ENCODE measurements around the gene MAPK8IP2.
"Not testable (repeated sequence)": the region's sequence is repeated elsewhere in the genome, so short reads cannot be mapped to it uniquely, and the experiment has no call there.

The MAPK8IP2 gene

DNA sequence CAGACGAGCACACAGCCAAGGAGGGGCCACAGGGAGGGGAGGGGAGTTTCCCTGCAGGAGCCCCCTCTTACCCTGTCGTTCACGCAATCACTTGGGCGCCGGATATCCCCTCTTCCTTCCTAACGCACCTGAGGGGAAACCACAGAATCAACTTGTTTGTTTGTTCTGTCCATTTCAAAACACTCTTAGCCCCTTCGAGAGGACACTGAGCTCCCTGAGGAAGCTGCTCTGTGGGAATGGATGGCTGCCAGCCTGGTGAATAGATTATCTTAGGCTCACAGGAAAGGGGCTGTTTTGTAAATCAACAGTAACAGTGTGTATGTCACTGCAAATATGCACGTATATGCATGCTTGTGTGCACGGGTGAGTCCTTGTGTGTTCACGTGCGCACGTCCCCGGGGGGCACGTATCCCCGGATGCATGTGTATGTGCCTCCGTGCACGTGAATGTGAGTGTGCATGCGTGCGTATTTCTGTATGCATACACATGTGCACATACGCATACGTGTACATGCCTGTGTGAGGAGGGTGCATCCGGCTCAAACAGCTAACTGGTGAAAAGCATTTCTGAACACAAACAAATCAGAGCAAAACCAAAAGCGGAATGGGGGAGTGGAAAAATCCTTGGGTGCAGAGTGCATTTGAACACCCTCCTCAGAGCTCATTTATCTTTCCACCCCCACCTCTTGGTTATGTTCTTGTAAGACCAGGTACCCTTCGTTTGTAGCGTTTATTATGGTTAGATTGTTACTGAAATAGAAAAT is 20.2 kb downstream of the MAPK8IP2 start:
- DNase-seq = peak; percentile 36

DNA sequence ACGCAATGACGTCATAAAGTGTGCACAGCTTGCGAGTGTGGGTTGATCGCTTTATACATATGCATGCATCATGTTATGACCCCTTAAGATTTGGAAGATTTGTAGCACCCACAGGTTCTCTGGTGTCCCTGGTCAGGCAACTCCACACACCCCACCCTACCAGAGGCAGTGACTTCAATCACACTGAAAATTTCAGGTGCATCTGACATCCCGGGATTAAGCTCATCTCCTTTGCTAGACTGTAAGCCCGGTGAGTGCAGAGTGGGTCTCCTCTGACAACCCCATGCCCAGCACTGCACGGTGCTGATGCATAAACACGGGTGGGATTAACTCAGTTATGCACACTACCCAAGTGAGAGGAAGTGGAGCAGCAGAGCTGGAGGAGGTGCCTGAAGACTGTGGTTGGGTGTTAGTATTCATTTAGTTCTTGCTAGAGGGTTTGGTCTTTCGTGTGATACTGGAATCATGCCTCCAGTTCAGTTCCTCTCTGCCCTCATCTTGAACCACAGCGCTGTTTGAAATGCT is 20.8 kb downstream of the MAPK8IP2 start:
- no peak for DNase-seq

DNA sequence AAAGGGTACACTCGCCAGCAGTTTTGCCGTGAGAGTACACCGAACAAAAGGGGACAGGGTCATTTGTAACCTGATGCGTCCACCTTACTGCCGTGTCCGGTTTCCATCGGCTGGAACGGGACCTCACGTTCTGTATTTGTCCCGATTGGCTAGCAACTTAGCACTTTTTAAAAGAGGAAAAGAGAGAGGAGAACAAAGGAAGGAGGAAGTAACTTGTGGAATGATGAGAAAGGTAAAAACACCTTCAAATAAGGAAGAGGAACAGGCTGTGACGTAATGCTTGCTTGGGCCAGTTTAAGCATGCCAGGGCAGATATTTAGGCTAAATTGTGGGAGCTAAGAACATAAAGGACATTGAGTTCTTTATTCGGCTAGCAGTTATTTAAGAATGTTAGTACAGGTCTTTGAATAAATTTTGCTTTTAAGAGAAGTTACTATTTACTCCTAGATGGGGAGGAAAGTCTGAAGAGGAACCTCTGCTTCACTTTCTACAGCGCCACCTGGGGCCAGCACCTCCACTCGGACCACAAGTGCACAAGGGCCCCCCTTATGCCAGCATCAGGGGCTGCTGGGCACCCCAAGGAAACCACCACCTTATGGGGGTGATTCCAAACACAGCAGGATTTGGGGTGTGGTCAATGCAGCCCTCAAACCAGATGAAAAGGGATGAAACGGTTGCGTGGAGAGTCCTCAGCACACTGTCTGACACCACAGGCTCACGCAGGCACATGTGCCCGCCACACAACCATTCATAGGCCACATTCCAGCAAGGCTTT is 21.5 kb downstream of the MAPK8IP2 start:
- no peak for DNase-seq

DNA sequence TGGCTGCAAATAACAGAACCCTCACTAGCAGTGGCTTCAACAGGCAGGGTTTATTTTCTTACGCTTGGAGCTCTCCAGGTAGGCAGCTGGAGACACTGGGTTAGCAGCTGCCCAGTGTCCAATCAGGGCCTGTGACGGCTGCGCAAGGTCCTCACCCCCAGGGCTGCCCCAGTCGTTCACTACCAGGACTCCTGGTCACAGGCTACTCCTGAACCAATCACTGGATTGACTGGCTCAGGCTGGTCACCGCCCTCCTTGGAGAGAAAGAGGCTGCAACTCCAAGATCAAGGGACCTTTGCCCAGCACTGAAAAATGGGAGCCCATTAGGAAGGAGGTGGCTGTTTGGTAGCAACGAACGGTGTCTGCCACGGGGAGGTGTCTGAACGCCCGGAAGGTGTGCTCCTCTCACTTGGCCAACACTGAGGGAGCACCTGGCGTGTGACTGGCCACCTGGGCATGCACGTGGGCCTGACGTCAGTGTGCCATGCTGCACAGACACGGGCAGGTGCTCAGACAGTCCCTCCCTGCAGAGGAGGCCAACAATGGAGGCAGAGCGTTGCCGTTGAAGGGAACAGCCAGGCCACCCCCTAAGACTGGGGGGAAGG is 22.2 kb downstream of the MAPK8IP2 start:
- no peak for DNase-seq

DNA sequence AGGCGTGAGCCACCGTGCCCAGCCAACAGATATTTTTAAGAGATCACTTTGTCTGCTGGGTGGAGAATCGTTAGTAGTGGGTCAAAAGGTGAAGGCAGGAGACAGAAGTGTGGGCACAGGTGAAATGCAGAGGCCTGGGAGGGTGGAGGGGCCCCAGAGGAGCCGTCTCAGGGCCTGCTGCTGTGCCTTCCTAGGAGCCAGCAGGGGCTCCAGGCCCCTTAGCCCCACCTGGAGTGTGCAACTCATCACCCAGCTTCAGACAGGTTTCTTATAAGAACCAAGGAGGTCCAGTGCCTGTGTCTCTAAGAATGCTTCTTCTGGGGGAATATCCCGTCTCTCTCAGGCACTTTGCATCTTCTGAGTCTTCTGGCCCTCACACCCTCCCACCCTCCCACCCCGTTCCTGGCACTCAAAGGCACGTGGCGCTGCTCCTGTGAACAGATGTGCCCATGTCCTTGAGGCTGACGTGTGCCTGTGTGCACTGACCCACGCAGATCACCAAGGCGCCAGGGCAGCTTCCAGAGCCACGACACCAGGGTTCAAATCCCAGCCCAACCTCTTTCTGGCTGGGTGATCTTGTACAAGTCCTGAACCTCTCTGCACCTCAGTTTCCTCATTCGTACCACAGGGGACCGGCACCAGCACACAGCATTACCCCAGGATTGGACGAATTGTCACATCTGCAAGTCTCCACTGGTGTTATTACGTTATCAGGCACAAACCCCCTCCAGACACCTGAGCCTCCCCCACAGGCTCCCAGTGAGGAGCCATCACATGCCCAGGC is 23.9 kb downstream of the MAPK8IP2 start:
- DNase-seq = no peak

DNA sequence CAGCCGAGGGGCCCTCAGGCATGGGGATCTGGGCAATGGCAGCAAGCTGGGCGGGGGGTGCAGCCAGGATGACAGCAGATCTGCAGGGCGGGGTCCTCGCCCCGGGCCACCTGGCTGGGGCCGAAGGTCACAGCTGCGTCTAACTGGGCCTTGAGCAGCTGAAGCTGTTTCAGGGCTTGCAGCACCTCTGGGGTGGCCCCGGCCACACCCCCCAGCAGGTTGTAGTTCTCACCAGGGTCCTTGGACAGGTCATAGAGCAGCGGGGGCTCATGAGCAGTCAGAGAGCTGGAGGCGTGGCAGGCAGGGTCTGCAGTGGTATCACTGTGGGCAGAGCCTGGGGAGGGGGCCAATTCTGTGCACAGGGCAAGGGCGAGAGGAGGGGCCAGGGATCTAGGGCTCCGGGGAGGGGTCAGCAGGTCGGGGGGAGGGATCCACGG is 24.6 kb downstream of the MAPK8IP2 start:
- no peak for DNase-seq

DNA sequence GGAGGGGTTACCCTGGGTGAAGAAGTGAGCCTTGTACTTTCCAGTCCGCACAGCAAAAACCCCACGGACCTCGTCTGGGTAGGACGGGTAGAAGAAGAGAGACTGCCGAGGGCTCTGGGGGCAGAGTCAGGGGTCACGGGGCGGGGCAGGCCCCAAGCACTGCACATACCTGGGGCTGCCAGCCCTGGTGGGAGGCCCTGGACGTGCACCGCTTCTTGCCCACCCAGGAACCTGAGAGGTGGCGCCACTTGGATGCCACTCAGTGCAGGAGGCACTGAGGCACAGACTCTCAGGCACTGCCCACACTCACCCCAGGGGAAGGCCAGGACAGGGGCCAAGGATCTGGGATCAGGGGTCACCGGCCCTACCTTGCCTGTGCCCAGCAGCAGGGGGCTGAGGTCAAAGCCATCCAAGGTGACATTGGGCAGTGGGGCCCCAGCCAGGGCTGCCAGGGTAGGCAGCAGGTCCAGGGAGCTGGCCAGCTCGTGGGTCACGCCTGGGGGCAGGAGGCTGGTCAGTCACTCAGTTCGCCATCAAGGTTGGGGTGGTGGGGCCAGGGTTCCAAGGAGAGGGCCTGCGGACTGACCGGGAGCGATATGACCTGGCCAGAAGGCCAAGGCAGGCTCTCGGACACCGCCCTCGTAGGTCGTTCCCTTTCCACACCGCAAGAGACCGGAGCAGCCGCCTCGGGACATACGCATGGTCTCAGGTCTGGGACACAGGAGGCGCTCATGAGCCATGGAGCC is 25.1 kb downstream of the MAPK8IP2 start:
- DNase-seq = no peak

DNA sequence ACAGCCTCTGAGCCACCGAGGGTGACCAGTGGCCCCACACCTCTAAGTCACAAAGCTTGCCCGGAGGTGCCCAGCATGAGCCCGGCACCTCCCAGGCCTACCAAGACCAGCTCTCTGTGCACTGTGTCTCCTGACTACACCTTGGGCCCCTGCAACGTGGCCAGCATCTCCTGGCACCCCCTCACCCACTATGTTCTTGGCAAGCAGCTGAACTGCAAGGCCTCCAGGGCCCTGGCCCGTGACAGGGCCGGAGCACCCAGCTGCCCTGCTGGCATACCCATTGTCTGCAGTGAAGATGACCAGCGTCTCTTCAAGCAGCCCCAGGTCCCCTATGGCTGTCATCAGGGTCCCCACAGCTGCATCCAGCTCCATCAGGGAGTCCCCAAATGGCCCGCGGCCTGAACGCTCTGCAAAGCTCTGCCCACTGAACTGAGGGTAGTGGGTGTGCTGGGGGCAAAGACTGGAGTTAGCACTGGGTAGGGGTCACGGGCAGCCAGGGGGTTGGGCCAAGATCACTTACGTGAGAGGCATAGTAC is 25.8 kb downstream of the MAPK8IP2 start:
- DNase-seq = no peak

DNA sequence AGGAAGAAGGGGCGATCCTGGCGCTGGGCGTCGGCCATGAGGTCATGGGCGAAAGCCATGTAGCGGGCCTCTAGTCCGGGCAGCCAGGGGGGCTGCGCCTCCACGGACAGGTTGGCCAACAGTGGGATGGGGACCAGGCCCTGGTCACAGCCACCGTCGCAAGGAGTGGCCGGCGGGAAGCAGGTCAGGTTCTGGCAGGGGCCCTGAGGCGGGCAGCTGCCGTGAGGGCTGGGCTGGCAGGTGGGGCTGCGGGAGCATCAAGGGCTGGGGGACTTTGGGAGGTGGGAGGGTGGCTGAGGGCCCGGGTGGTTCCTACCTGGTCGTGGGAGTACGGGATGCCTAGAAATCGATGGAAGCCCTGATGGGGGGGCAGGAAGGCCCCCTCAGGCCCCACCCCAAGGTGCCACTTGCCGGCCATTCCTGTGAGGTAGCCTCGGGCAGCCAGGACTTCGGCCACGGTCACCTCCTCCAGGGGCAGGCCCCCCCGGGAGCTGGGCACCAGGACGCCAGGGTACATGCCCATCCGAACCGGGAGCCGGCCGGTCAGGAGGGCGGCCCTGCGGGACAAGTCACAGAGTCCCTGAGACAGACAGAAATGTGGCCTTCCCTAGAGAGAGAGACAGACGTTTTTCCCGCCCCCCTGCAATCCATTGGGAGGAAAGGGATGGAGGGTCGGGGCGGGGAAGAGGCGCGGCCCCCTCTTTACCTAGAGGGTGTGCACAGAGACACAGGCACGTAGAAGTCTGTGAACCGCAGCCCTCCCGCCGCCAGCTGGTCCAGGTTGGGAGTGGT is 26.5 kb downstream of the MAPK8IP2 start:
- DNase-seq = no peak

DNA sequence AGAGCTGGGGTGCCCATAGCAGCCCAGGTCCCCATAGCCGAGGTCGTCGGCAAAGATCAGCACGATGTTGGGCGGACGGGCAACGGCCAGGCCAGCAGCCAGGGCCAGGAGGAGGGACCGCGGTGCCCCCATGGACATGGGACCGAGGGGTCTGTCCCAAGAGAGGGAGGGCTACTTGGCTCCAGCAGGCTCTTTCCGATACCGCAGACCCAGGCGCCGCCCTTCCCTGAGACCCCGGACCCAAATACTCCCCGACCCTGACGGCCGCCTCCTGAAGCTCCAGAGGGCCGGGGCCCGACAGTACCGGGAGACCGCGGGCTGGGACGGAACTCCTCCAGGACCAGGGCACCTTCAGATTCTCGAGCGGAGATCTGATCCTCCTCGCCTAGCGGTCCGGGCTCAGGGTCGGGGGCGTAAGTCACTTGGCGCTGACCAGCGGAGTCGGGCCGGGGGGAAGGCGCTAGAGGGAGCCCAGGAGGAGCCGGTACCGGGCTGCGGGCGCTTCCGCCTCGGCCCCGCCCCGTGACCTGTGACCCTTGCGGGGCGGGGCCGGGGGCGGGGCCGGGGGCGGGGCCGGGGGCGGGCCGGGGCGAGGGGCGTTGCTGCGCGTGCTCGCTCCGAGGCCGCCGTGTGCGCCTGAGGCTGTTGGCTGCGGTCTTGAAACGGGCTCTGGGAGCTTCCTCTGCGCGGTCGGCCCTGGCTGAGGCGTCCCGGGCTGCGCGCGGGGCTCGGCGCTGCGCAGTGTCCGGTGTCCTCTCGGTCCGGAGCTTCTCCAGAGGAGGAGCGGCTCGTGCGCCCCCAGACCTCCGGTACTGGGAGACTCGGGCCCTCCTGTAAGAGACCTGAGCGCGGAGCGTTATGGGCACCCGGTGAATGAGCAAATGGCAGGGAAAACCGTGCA is 27.3 kb downstream of the MAPK8IP2 start, which contains the start of gene ARSA:
TSS of gene ARSA (minus strand) at position 511 of the 901 bp plus-strand sequence. CDS start at position 138, 373 bp downstream.
- peak; percentile 81 for DNase-seq

DNA sequence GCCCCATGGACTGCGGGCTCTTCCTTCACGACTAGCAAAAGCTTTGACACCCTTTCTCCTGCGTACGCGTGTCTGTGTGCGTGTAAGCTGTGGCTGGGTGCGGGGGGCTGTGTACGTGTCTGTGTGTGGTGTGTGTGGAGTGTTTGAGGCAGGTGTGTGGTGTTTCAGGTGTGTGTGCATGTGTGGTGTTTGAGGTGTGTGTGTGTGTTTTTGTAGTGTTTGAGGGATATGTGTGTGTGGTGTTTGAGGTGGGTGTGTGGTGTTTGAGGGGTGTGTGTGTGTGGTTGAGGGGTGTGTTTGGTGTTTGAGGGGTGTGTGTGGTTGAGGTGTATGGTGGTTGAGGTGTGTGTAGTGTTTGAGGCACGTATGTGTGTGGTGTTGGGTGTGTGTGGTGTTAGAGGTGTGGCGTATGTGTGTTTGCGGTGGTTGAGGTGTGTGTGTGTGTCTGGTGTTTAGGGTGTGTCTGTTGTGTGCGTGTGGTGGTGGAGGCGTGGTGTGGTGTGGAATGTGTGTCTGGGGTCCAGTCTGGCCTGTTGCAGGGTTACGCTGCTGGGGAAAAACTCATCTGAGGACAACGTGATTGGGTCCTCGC is 28.0 kb downstream of the MAPK8IP2 start:
- no peak for DNase-seq

DNA sequence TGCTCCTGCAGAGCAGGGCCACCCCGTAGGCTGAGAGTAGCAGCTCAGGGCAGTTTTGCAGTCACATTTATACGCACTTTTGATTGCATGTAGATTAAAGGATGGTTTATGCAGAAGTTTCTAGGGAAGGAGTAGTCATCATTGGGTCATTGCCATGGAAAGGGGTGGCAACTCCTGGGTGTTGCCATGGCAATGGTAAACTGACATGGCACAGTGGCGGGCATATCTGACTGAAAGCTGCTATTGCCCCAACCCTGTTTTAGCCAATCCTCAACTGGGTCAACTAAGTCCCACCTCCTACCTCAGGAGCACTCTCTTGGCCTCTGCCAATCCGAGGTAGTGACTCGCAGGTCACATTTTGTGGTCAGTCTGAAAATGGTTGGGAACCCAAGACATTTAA is 29.8 kb downstream of the MAPK8IP2 start:
- DNase-seq = no peak

DNA sequence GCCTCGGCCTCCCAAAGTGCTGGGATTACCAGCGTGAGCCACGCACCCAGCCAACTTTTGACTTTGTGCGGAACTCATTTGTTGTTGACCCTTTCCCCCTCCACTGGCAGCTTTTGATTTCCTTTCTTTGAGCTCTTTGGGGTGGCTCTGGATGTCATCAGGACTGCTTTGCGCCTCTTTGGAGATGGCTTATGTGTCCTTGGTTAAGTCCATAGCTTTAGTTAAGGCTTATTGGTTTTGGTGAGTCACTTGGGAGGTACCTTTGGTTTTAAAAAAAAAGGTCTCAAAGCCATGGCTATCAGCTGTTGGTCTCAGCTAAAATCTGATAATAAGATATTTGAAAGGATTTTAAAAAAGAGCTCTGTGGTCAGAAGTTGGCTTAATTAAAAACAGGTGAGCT is 32.5 kb downstream of the MAPK8IP2 start:
- no peak for DNase-seq

DNA sequence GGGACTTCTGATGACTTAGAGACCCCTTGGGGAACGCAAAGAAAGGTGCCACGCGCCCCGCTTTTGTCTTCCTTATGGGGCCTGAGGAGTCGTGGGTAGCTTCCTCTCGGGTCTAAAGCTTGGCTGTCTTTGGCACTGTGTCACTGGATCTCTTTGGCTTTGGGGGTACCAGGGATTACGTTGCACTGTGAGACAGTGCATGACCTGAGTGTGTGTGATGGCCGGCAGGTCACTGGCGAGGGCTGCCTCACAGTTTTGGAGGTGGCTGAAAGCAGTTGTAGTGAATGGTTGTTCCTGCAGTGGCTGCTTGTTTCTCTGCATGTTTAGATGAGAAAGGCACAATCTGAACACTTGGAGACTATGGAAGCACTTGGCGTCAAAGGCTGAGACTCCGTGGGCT is 33.2 kb downstream of the MAPK8IP2 start:
- DNase-seq = no peak

DNA sequence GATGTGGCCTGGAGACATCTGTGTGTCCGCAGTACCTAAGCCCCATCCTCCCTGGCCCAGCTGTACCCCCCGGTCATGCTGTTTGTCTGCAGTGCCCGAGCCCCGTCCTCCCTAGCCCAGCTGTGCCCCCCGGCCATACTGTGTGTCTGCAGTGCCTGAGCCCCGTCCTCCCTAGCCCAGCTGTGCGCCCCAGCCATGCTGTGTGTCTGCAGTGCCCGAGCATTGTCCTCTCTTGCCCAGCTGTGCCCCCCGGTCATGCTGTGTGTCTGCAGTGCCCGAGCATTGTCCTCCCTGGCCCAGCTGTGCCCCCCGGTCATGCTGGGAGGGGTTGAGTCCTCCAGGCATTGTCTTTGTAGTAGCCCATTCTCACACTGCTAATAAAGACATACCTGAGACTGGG is 35.0 kb downstream of the MAPK8IP2 start:
- DNase-seq = no peak

DNA sequence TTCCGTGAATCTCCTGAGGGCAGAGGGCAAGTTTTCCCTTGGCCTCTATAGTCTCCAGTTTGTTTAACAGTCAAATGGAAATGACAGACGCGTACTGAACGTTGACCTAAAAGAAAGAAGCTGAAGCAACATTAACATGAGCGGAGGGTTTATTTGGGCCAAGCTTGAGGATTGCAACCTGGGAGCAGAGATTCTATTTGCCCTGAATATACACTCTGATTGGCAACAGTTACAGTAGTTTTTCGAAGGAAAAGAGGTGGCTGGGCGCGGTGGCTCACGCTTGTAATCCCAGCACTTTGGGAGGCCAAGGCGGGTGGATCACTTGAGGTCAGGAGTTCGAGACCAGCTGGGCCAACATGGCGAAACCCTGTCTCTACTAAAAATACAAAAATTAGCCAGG is 39.7 kb downstream of the MAPK8IP2 start:
- not testable (repeated sequence) for DNase-seq

DNA sequence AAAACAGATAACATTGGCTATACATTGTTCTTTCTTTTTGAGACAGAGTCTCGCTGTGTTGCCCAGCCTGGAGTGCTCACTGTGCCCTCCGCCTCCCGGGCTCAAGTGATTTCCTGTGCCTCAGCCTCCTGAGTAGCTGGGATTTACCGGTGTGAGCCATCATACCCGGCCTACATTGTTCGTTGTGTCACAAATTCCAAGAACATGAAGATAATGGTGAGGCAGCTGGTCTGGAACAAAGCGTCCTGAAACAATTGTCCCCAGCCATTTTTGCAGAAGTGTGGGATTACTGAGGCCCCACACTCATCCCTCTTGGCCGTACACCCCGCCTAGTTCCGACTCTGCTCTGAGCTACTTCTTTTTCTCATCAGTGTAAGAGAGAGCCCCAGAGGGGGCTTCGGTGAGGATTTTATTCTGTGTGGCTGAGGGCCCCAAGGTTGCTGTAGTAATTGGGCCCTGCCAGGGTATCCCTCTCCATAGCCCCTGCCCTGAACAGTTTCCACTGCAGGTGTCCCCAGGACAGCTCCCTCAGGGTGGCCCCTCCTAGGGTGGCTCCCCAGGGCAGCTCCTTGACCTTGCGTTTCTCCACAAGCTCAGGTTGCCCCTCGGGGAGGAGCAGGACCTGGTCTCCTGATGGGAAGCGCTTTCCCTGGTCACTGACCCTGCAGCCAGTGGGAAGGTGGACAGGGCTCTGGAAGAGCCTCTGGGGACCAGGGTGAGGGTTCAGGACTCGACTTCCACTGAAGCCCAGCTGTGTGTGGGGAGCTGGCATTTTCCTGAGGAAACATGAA is 40.5 kb downstream of the MAPK8IP2 start:
- no peak for DNase-seq

All from HCEC 1CT (cell line).